Endodermal cell (in vitro differentiated cells): ENCODE data around the gene TBL1X. TPM values are rescaled to one million over a fixed set of nuclear protein-coding genes. Genes with fewer than 3 reads are reported as not detected.

ENCODE experiments used
- DNase-seq: peaks from one replicate; pipeline ENCODE4 v3.0.0-alpha.2; 2017
- H3K27ac ChIP-seq: 2 replicates; pipeline ENCODE4 v1.5.1; 2013; ENCODE audit warnings: mild to moderate bottlenecking, low read depth, low read length, moderate library complexity
- H3K27me3 ChIP-seq: 2 replicates; pipeline ENCODE4 v1.6.1; 2013; ENCODE audit warnings: mild to moderate bottlenecking, low read length, moderate library complexity; ENCODE audit not compliant: insufficient read depth, control insufficient read depth, poor library complexity, severe bottlenecking
- H3K36me3 ChIP-seq: 2 replicates; pipeline ENCODE4 v1.7.0; 2013; ENCODE audit warnings: mild to moderate bottlenecking, low read length, moderate library complexity; ENCODE audit not compliant: control insufficient read depth, insufficient read depth
- H3K4me1 ChIP-seq: one replicate; pipeline ENCODE4 v1.7.0; 2013; ENCODE audit warnings: low read length; ENCODE audit not compliant: control insufficient read depth, insufficient read depth
- H3K4me3 ChIP-seq: 2 replicates; pipeline ENCODE4 v1.5.1; 2013; ENCODE audit warnings: mild to moderate bottlenecking, low read length, moderate library complexity
- H3K9ac ChIP-seq: 2 replicates; pipeline ENCODE4 v1.6.1; 2013; ENCODE audit warnings: mild to moderate bottlenecking, low read length, moderate library complexity; ENCODE audit not compliant: poor library complexity, severe bottlenecking; ENCODE audit errors: extremely low read depth
- H3K9me3 ChIP-seq: 2 replicates; pipeline ENCODE4 v1.6.1; 2013; ENCODE audit warnings: mild to moderate bottlenecking, low read length, moderate library complexity; ENCODE audit not compliant: control insufficient read depth
- H3K27ac Mint-ChIP-seq: 2 replicates; pipeline ENCODE4 v1.8.0; 2020; ENCODE audit warnings: mixed read lengths
- H3K27me3 Mint-ChIP-seq: 2 replicates; pipeline ENCODE4 v1.8.0; 2021; ENCODE audit warnings: mild to moderate bottlenecking, mixed read lengths; ENCODE audit not compliant: insufficient read depth
- H3K36me3 Mint-ChIP-seq: 2 replicates; pipeline ENCODE4 v1.8.0; 2020; ENCODE audit warnings: low read depth, mixed read lengths
- H3K4me1 Mint-ChIP-seq: 2 replicates; pipeline ENCODE4 v1.8.0; 2020; ENCODE audit warnings: mixed read lengths
- H3K4me3 Mint-ChIP-seq: 2 replicates; pipeline ENCODE4 v1.8.0; 2020; ENCODE audit warnings: mild to moderate bottlenecking, moderate library complexity, mixed read lengths
- H3K9me3 Mint-ChIP-seq: 2 replicates; pipeline ENCODE4 v1.8.0; 2020; ENCODE audit warnings: mild to moderate bottlenecking, mixed read lengths
- WGBS, 2 experiments: methylation state at CpG; one replicate each; pipeline versions ENCODE4 v1.1.5 to v1.1.7; 2013; ENCODE audit warnings: missing lambda C conversion rate in 2 of 2, mixed read lengths in 1 of 2; ENCODE audit not compliant: insufficient coverage in 1 of 2, insufficient read length in 1 of 2; 5-methylcytosine and 5-hydroxymethylcytosine counted together
- total RNA-seq, 2 donors: library from RNA; stranded (reverse); fragmentation: NEBNext Ultra II Directional in 1 of 2; extraction: Animal tissue kit (Norgen Biotek cat#: 25700) in 1 of 2; gene quantifications; 2 replicates in 1 of 2; 3 replicates in 1 of 2; pipeline ENCODE4 v1.2.1, GENCODE V29; 2021
- TF ChIP-seq, protein P1 (sequence below): fragments of 200-600 bp; sonication (generic); conservative IDR thresholded peaks from 2 replicates; pipeline ENCODE4 v1.5.0; 2021; ENCODE audit warnings: antibody characterized with exemption, mild to moderate bottlenecking

Gene TBL1X
- total RNA-seq, 2 donors from 2014 or later: 19.1 to 24.1 TPM

DNA sequence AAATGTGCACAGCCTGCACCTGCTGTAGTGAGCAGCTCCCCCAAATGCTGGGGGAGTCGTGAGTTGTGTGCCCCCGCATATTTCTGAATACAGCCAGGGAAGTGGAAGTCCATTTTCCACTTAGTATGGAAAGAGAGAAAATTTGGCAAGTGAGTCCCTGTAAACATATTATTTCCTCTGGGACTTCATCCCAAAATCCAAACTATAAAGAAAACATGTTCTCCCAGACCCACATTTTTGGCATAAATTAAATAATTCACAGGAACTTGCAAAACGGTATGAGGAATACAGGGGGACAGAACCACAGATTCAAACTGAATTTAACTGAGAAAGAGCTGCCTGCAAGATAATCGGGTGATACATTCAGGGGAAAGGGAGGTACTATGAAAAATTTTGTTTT, 193.6 kb downstream of the TBL1X start:
- no peak overlapping the region for H3K27ac ChIP-seq
- no peak overlapping the region for H3K4me3 ChIP-seq
- Mint-ChIP-seq H3K27me3 (no peaks in the 10 kb centered on the region), H3K4me1 (no peaks in the 10 kb centered on the region), H3K4me3 (no peak overlapping the region), H3K27ac (no peak overlapping the region), H3K36me3 (peaks cover 31% of the 10 kb centered on the region), H3K9me3 (peaks cover 63% of the 10 kb centered on the region)
- no peak for DNase-seq
- no peaks in the 10 kb centered on the region for H3K27me3 ChIP-seq
- H3K9me3 ChIP-seq: no peaks in the 10 kb centered on the region
- H3K36me3 ChIP-seq: no peaks in the 10 kb centered on the region
- TF ChIP-seq, protein P1, sequence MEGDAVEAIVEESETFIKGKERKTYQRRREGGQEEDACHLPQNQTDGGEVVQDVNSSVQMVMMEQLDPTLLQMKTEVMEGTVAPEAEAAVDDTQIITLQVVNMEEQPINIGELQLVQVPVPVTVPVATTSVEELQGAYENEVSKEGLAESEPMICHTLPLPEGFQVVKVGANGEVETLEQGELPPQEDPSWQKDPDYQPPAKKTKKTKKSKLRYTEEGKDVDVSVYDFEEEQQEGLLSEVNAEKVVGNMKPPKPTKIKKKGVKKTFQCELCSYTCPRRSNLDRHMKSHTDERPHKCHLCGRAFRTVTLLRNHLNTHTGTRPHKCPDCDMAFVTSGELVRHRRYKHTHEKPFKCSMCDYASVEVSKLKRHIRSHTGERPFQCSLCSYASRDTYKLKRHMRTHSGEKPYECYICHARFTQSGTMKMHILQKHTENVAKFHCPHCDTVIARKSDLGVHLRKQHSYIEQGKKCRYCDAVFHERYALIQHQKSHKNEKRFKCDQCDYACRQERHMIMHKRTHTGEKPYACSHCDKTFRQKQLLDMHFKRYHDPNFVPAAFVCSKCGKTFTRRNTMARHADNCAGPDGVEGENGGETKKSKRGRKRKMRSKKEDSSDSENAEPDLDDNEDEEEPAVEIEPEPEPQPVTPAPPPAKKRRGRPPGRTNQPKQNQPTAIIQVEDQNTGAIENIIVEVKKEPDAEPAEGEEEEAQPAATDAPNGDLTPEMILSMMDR: no peak
- WGBS, 2 experiments: 91 to 93% methylated on average over 2 to 4 of the region's 4 CpGs
- H3K4me1 ChIP-seq: no peaks in the 10 kb centered on the region
- H3K9ac ChIP-seq: no peak overlapping the region

GRCh38 chrX:9659571-9660195, 194.8 kb downstream of the TBL1X start:
- H3K9me3 Mint-ChIP-seq: peaks cover 58% of the 10 kb centered on the region
- no peak overlapping the region for H3K27ac Mint-ChIP-seq
- H3K27me3 ChIP-seq: no peaks in the 10 kb centered on the region
- H3K36me3 Mint-ChIP-seq: peaks cover 23% of the 10 kb centered on the region
- 94 to 96% methylated on average over 6 to 17 of the region's 17 CpGs for WGBS, 2 experiments
- H3K9me3 ChIP-seq: no peaks in the 10 kb centered on the region
- H3K36me3 ChIP-seq: no peaks in the 10 kb centered on the region
- no peak overlapping the region for H3K4me3 Mint-ChIP-seq
- H3K27me3 Mint-ChIP-seq: no peaks in the 10 kb centered on the region
- H3K4me1 Mint-ChIP-seq: no peaks in the 10 kb centered on the region
- H3K4me1 ChIP-seq: no peaks in the 10 kb centered on the region
- TF ChIP-seq, protein P1: no peak
- H3K4me3 ChIP-seq: no peak overlapping the region
- DNase-seq: no peak
- no peak overlapping the region for H3K27ac ChIP-seq
- no peak overlapping the region for H3K9ac ChIP-seq

GRCh38 chrX:9662148-9662547, 197.3 kb downstream of the TBL1X start:
- Histone ChIP-seq H3K9me3 (peaks cover 4% of the 10 kb centered on the region), H3K9ac (no peak overlapping the region), H3K27me3 (no peaks in the 10 kb centered on the region), H3K4me1 (no peaks in the 10 kb centered on the region), H3K4me3 (no peak overlapping the region), H3K27ac (no peak overlapping the region), H3K36me3 (no peaks in the 10 kb centered on the region)
- H3K27me3 Mint-ChIP-seq: no peaks in the 10 kb centered on the region
- peaks cover 25% of the 10 kb centered on the region for H3K36me3 Mint-ChIP-seq
- H3K4me1 Mint-ChIP-seq: no peaks in the 10 kb centered on the region
- H3K4me3 Mint-ChIP-seq: no peak overlapping the region
- WGBS, 2 experiments: 90 to 100% methylated on average over 2 to 4 of the region's 4 CpGs
- H3K27ac Mint-ChIP-seq: no peak overlapping the region
- DNase-seq: no peak
- H3K9me3 Mint-ChIP-seq: peaks cover 65% of the 10 kb centered on the region
- TF ChIP-seq, protein P1: no peak
